ENCODE measurements around the gene MED16.
"Not testable (repeated sequence)": the region's sequence is repeated elsewhere in the genome, so short reads cannot be mapped to it uniquely, and the experiment has no call there.

Gene MED16

DNA sequence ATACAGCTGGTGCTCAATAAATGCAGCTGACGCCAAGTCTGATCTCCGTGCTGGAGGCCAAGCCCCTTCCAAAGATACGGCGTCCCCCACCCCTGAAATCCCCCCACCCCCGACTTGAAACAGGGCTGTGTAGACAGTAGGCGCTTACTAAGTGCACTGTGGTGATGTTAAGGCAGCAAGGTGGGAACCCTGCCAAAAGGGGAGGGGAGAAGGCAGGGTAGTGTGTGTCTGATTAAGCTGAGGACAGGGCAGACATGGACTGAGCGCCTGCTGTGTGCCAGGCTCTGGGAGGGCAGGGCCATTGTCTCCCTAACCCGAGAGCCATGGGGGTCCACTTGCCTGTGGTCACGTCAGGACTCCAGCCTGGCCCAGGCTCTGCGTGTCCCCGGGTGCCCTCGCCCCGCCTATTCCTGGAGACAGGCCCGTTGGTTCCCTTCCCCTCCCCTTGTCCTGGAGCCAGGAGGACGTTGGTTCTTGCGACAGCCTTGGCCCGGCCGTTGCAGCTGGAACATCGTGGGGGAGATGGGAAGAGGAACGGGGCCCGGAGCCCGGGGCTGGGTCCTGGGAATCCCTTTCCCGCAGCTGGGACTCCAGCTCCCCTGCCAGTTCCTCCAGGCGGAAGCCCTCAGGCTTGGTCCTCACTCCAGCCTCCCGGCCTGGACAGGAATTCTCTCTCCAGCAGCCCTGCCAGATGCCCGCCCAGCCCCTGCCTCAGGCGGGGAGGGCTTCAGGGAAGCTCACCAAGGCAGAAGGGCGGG lies 42.6 kb downstream of the MED16 start:
- no peak for DNase-seq (ENCODE audit: extremely low read depth, low read depth)
- H3K4me3 ChIP-seq (replicated peaks; ENCODE audit: low read depth, low read length): no peak overlapping the region
- TF ChIP-seq, protein P1, sequence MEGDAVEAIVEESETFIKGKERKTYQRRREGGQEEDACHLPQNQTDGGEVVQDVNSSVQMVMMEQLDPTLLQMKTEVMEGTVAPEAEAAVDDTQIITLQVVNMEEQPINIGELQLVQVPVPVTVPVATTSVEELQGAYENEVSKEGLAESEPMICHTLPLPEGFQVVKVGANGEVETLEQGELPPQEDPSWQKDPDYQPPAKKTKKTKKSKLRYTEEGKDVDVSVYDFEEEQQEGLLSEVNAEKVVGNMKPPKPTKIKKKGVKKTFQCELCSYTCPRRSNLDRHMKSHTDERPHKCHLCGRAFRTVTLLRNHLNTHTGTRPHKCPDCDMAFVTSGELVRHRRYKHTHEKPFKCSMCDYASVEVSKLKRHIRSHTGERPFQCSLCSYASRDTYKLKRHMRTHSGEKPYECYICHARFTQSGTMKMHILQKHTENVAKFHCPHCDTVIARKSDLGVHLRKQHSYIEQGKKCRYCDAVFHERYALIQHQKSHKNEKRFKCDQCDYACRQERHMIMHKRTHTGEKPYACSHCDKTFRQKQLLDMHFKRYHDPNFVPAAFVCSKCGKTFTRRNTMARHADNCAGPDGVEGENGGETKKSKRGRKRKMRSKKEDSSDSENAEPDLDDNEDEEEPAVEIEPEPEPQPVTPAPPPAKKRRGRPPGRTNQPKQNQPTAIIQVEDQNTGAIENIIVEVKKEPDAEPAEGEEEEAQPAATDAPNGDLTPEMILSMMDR (IDR thresholded peaks at IDR 0.05; ENCODE audit: low read depth, low read length, missing control alignments): no peak

DNA sequence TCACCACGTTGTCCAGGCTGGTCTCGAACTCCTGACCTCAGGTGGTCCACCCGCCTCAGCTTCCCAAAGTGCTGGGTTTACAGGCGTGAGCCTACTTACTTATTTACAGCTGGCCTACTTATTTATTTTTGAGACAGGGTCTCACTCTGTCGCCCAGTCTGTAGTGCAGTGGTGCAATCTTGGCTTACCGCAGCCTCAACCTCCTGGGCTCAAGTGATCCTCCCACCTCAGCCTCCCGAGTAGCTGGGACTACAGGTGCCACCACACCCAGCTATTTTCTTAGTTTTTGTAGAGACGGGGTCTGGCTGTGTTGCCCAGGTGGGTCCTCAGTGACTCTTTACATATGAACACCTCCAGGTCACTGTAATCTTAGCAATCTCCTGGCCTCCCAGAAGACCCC lies 43.8 kb downstream of the MED16 start:
- not testable (repeated sequence) for DNase-seq (ENCODE audit: extremely low read depth, low read depth); H3K4me3 ChIP-seq (replicated peaks; ENCODE audit: low read depth, low read length)

DNA sequence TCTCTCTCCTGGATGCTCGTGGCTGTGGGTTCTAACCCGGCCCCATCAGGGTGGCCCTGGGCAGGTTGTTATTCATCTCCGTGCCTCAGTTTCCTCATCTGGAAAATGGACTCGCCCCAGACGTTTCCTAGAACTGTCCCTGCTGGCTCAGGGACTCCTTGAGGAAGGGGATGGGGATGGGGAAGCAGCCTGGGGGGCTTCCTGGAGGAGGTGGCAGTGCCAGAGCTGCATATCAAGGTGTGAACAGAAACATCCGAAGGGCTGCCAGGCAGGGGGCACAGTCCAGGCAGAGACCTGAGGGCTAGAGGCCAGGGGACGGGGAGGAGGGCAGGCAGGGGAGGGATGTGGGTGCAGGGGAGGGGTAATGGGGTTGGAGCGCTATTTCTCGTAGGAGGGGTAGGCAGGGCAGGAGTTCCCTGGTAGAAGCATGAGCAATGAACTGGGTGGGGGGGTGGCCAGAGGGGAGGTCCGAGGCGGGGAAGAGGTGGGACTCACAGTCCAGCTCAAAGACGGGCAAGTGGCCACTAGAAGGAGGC lies 44.5 kb downstream of the MED16 start:
- H3K4me3 ChIP-seq (replicated peaks; ENCODE audit: low read depth, low read length): no peak overlapping the region
- DNase-seq (ENCODE audit: extremely low read depth, low read depth): no peak
- TF ChIP-seq, protein P1 (IDR thresholded peaks at IDR 0.05; ENCODE audit: low read depth, low read length, missing control alignments): no peak

DNA sequence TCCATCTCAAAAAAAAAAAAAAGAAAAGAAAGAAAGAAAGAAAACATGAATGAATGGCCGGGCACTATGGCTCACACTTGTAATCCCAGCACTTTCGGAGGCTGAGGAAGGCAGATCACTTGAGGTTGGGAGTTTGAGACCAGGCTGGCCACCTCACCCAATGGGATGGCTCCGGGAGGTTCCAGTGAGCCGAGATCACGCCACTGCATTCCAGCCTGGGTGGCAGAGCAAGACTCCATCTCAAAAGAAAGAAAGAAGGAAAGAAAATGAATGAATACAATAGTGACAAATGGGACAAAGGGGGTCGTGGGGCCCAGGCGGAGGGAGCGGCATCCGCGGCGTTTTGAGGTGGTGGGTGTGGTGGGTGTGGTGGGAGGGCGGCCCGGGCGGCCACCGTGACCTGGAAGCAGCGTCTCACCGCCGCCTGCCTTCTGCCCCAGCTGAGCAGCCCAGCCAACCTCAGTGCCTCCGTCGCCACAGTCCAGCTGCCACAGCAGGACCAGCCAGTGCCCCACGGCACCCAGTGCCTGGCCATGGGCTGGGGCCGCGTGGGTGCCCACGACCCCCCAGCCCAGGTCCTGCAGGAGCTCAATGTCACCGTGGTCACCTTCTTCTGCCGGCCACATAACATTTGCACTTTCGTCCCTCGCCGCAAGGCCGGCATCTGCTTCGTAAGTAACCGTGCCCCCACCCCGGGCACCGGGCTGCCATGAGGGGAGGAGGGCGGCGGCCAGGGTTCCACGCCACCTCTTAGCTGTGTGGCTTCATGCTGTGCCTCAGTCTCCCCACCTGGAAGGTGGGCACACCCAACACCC lies 47.1 kb downstream of the MED16 start:
- TF ChIP-seq, protein P1 (IDR thresholded peaks at IDR 0.05; ENCODE audit: low read depth, low read length, missing control alignments): no peak
- DNase-seq (ENCODE audit: extremely low read depth, low read depth): no peak
- H3K4me3 ChIP-seq (replicated peaks; ENCODE audit: low read depth, low read length): no peak overlapping the region

DNA sequence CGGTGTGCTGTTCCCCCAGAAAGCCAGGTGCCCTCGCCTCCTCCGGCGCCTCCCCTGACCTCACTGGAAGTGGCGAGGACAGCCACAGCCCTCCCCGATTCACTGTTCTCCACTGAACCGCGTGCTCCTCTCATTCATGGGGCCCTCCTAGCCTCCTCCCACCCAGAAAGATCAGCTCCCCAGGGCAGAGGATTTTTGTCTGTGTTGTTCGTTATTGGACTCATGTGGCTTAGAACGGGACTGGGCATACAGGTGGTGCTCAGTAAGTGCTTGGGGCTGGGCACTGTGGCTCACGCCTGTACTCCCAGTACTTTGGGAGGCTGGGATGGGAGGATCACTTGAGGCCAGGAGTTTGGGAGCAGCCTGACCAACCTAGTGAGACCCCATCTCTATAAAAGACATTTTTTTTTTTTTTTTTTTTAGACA lies 48.4 kb downstream of the MED16 start:
- no peak for DNase-seq (ENCODE audit: extremely low read depth, low read depth)
- no peak overlapping the region for H3K4me3 ChIP-seq (replicated peaks; ENCODE audit: low read depth, low read length)
- TF ChIP-seq, protein P1 (IDR thresholded peaks at IDR 0.05; ENCODE audit: low read depth, low read length, missing control alignments): no peak

DNA sequence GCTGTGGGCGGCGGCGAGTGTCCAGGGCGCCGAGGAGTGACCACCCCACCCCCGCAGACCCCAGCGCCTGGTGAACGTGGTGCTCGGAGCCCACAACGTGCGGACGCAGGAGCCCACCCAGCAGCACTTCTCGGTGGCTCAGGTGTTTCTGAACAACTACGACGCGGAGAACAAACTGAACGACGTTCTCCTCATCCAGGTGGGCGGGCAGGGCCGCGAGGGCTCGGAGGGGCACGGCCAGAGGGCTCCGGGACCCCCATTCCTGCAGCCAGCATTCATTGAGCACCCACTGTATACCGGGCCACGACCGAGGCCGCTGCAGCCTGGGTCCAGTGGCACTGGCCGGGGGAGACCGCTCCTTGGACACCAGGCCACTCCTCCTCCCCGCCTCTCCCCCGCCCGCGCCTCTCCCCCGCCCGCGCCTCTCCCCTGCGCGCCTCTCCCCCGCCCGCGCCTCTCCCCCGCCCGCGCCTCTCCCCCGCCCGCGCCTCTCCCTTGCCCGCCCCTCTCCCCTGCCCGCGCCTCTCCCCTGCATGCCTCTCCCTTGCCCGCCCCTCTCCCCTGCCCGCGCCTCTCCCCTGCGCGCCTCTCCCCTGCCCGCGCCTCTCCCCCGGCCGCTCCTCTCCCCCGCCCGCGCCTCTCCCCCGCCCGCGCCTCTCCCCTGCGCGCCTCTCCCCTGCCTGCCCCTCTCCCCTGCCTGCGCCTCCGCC lies 49.0 kb downstream of the MED16 start:
- H3K4me3 ChIP-seq (replicated peaks; ENCODE audit: low read depth, low read length): no peak overlapping the region
- DNase-seq (ENCODE audit: extremely low read depth, low read depth): no peak
- TF ChIP-seq, protein P1 (IDR thresholded peaks at IDR 0.05; ENCODE audit: low read depth, low read length, missing control alignments): no peak
